ENCODE measurements around the gene WDR31.

GRCh38 chr9:113359385-113359784, 19.3 kb upstream of the WDR31 start:
- no peak for TF ChIP-seq POLR2AphosphoS5 (IDR thresholded peaks at IDR 0.05)
- TF ChIP-seq POLR2A (IDR thresholded peaks at IDR 0.05; ENCODE audit: low read depth), result no peak
